Psoas muscle (tissue), 8 donors: ENCODE measurements around the gene PRKD3. TPM values are rescaled to one million over a fixed set of nuclear protein-coding genes. Genes with fewer than 3 reads are reported as not detected.
A peak's percentile ranks its signal among the peaks of the same experiment; 100 is the strongest.

Experiments used
- ATAC-seq, 4 donors: fragments of 200-7000 bp; cut with Tn5 transposase; one replicate each; pipeline ENCODE4 v1.9.1; 2020; ENCODE audit warnings: moderate library complexity in 3 of 4, mild to moderate bottlenecking in 2 of 4
- DNase-seq, 2 donors: peaks; one replicate each; pipeline ENCODE4 v3.0.0-alpha.2; 2020
- H3K27ac ChIP-seq: fragments of 200-600 bp; one replicate; pipeline ENCODE4 v1.8.0; 2022
- H3K27me3 ChIP-seq, 3 donors: fragments of 200-600 bp in 1 of 3; one replicate each; pipeline versions ENCODE4 v1.6.1 to v1.8.0; 2013 to 2022; ENCODE audit warnings: low read length in 2 of 3, mild to moderate bottlenecking in 2 of 3, moderate library complexity in 1 of 3; ENCODE audit not compliant: insufficient read depth in 3 of 3
- H3K36me3 ChIP-seq, 2 donors: fragments of 200-600 bp in 1 of 2; one replicate each; pipeline versions ENCODE4 v1.6.1 to v1.8.0; 2013 to 2022; ENCODE audit warnings: low read depth in 1 of 2, mild to moderate bottlenecking in 1 of 2, moderate library complexity in 1 of 2; ENCODE audit not compliant: insufficient read depth in 1 of 2
- H3K4me1 ChIP-seq: fragments of 200-600 bp; one replicate; pipeline ENCODE4 v1.8.0; 2022
- H3K4me3 ChIP-seq: fragments of 200-600 bp; one replicate; pipeline ENCODE4 v1.8.0; 2022; ENCODE audit warnings: mild to moderate bottlenecking
- H3K9me3 ChIP-seq: fragments of 200-600 bp; one replicate; pipeline ENCODE4 v1.8.0; 2022
- CTCF ChIP-seq: fragments of 200-600 bp; IDR thresholded peaks from one replicate; pipeline ENCODE4 v1.8.0; 2022; ENCODE audit warnings: antibody characterized with exemption
- WGBS, 3 donors: extraction: QIAGEN DNeasy Blood & Tissue Kit; methylation state at CpG; one replicate each; pipeline versions ENCODE4 v1.1.6 to v1.1.7; 2013; 5-methylcytosine and 5-hydroxymethylcytosine counted together
- intact Hi-C, 2 donors: fragments of 100-400 bp; cut with DNase I; formaldehyde crosslinking; loops; one replicate each; pipeline versions ENCODE4 v1.11.0 to v1.14.2; 2022
- polyA plus RNA-seq, 3 donors: library from polyadenylated mRNA; stranded (reverse); fragments of 200-250 nt; gene quantifications; one replicate each; pipeline ENCODE4 v1.2.3, GENCODE V29; 2013
- total RNA-seq, 4 donors: library from RNA; stranded (reverse); fragmentation: NEBNext Ultra II Directional in 2 of 4; extraction: Animal tissue kit (Norgen Biotek cat#: 25700) in 2 of 4; gene quantifications; one replicate each; pipeline versions ENCODE4 v1.2.1 to v1.2.4, GENCODE V29; 2021 to 2023
- donor health status: healthy with polysubstance abuse.
- donor health status: DM: no; HTN: no; CAD: no; lungs with moderate emphysema.
- donor health status: Bipolar disorder and iron deficiency.
- donor health status: healthy.
- donor health status: DM: yes; HTN: yes; CAD: no.
- donor health status: DM: no; HTN: no; CAD: no.
- donor health status: DM: no; HTN: no; CAD: no.
- donor health status: DM: yes; HTN: yes; CAD: no.

Gene PRKD3
- total and polyA plus RNA-seq, 7 donors: 5.5 to 21.4 (median 17.1) TPM

- H3K27ac ChIP-seq: no peak overlapping the region
- no peak for TF ChIP-seq CTCF
- intact Hi-C loops: no loop called here
- H3K36me3 ChIP-seq: no peaks in the 10 kb centered on the region
- no peak for DNase-seq
- no peaks in the 10 kb centered on the region for H3K4me1 ChIP-seq
- ATAC-seq: no peak
- H3K4me3 ChIP-seq: no peak overlapping the region
- no peaks in the 10 kb centered on the region for H3K9me3 ChIP-seq
- no peaks in the 10 kb centered on the region for H3K27me3 ChIP-seq
These were observed 6.0 kb upstream of the PRKD3 start for GRCh38 chr2:37330681-37331080.

GRCh38 chr2:37326866-37327634 is 2.4 kb upstream of the PRKD3 start:
- DNase-seq (no peak), ATAC-seq (no peak)
- Histone ChIP-seq H3K27ac (peak overlapping the region; percentile 94), H3K9me3 (no peaks in the 10 kb centered on the region), H3K36me3 (no peaks in the 10 kb centered on the region), H3K27me3 (no peaks in the 10 kb centered on the region), H3K4me3 (peak overlapping the region; percentile 94), H3K4me1 (peaks cover 8% of the 10 kb centered on the region)
- TF ChIP-seq CTCF: no peak
- 81 to 86% (median 82%) methylated on average over 8 of the region's 8 CpGs for WGBS, 3 donors
- intact Hi-C loops: loop anchor here in 1 of 2 donors (5.0 kb wide), 1 partner anchor 35 kb away; no protein-coding TSS in a partner anchor

DNA sequence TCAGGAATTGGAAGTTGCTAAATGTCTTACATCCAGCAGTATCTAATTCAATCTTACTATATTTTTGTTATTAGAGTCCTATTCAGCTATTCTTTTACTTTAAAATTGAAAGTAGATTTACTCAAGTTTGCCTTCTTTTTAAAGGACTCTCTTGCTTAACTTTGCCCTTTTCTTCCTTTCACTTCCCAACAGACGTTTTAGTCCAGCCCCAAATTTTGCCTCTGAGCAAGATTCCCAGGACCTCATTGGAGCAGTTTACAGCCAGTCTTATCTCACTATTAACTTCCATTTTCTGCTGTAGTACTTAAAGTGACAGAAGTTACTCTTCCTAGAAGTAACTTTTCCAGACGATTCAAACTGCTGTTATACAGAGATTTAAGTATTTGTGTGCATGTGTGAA is 1.7 kb upstream of the PRKD3 start:
- H3K9me3 ChIP-seq: no peaks in the 10 kb centered on the region
- peak overlapping the region; percentile 94 for H3K4me3 ChIP-seq
- intact Hi-C loops: loop anchor here in 1 of 2 donors (5.0 kb wide), 1 partner anchor 36 kb away; no protein-coding TSS in a partner anchor
- H3K36me3 ChIP-seq: no peaks in the 10 kb centered on the region
- ATAC-seq (no peak), DNase-seq (no peak)
- WGBS, 3 donors: 4 to 23% (median 15%) methylated on average over 2 of the region's 2 CpGs
- H3K27ac ChIP-seq: peak overlapping the region; percentile 94
- H3K27me3 ChIP-seq: no peaks in the 10 kb centered on the region
- no peak for TF ChIP-seq CTCF
- peaks cover 15% of the 10 kb centered on the region for H3K4me1 ChIP-seq

DNA sequence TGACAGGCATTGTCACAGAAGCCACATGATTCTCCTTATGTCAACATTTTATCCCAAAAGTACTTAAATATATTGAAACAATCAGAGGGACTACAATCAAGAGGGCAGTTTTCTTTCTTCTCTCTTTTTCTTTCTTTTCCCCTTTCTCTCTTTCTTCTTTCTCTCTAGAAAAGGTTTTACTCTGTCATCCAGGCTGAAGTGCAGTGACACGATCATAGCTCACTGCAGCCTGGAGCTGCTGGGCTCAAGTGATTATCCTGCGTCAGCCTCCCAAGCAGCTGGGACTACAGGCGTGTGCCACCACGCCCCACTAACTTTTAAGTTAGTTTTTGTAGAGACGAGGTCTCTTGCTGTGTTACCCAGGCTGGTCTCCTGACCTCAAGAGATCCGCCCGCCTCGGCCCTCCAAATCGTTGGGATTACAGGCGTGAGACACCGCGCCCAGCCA is 1.0 kb upstream of the PRKD3 start:
- 86 to 94% (median 89%) methylated on average over 12 of the region's 12 CpGs for WGBS, 3 donors
- no peaks in the 10 kb centered on the region for H3K36me3 ChIP-seq
- no peak for ATAC-seq
- H3K4me1 ChIP-seq: peaks cover 20% of the 10 kb centered on the region
- intact Hi-C loops: loop anchor here in 1 of 2 donors (5.0 kb wide), 1 partner anchor 37 kb away; no protein-coding TSS in a partner anchor
- no peaks in the 10 kb centered on the region for H3K27me3 ChIP-seq
- H3K4me3 ChIP-seq: peak overlapping the region; percentile 94
- TF ChIP-seq CTCF: no peak
- no peaks in the 10 kb centered on the region for H3K9me3 ChIP-seq
- peak overlapping the region; percentile 94 for H3K27ac ChIP-seq
- peak in 1 of 2 donors; percentile 56 for DNase-seq

GRCh38 chr2:37324536-37324785 is 172 bp downstream of the PRKD3 start:
- 0% methylated on average over 4 to 33 of the region's 33 CpGs for WGBS, 3 donors
- intact Hi-C loops: no loop called here
- DNase-seq (peak; percentile 83 to 94), ATAC-seq (peak in 1 of 4 donors; percentile 50)
- Histone ChIP-seq H3K36me3 (no peaks in the 10 kb centered on the region), H3K27me3 (no peaks in the 10 kb centered on the region), H3K4me1 (peaks cover 21% of the 10 kb centered on the region), H3K4me3 (peak overlapping the region; percentile 94), H3K9me3 (no peaks in the 10 kb centered on the region), H3K27ac (peak overlapping the region; percentile 94)
- TF ChIP-seq CTCF: no peak
